ENCODE results near the gene KIAA1755.
"Not testable (repeated sequence)": the region's sequence is repeated elsewhere in the genome, so short reads cannot be mapped to it uniquely, and the experiment has no call there.

KIAA1755 gene

DNA sequence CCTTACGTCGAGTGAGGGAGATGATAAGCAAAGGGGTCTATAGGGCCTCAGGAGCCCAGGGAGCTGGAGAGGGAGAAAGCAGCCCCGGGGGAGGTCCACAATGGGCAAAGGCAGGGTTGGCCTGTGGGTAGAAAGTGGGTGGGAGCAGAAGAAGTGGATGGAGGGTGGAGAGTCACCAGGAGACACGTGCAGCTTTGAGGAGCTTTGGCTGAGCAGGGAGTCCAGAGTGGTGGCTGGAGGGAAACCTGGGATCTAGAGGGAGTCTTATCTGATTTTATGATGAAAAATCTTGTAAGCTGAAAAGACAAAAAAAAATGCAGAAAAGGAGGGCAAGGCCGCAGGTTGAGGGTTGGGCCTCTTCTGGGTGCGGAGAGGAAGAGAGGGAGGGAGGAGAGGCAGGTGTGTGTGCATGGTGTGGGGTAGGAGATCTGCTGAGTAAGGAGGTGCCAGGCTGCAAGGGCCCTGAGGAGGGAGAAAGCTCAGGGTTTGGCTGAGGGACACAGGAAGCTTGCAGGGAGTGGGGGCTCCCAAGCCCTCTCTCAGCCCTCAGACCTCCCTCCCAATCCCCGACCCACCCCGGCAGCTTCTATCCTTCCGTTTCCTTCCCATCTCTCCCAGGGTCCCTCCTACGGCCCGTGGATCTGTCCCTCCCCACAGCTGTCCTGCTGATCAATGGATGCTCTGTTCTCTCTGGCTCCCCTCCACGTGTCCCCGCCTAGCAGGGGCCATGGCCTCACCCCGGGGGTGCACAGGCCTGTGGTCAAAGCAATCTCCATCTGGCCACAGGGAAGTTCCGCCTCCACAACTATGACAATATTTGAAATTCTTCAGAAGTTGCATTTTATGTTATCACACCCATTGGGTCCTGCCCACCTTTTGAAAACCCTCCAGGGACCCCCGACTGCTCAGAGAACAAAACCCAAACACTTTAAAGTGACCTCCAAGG, 26.3 kb upstream of the KIAA1755 start:
- FAIRE-seq: no peak

GRCh38 chr20:38284893-38285444, 24.4 kb upstream of the KIAA1755 start:
- no peak for FAIRE-seq

- FAIRE-seq: not testable (repeated sequence)
Measured at GRCh38 chr20:38284066-38284650, 23.6 kb upstream of the KIAA1755 start.

DNA sequence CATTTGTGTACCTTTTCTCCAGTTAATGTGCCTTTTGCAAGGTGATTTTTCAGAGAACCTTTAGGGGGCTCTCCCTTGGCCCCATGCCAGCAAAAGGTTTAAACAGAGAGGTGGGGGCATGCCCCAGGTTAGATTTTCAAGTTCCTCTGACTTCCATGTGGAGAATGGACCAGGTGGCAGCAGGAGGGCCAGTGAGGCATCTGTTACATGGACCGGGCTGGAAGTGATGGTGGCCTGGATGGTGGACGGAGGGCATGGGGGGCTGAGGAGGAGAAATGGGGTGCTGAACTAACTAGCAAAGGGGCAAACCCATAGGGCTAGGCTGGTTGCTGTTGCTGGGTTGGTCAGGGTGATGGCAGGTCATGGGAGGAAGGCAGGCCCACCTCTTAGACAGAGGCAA, 22.7 kb upstream of the KIAA1755 start:
- FAIRE-seq: no peak

DNA sequence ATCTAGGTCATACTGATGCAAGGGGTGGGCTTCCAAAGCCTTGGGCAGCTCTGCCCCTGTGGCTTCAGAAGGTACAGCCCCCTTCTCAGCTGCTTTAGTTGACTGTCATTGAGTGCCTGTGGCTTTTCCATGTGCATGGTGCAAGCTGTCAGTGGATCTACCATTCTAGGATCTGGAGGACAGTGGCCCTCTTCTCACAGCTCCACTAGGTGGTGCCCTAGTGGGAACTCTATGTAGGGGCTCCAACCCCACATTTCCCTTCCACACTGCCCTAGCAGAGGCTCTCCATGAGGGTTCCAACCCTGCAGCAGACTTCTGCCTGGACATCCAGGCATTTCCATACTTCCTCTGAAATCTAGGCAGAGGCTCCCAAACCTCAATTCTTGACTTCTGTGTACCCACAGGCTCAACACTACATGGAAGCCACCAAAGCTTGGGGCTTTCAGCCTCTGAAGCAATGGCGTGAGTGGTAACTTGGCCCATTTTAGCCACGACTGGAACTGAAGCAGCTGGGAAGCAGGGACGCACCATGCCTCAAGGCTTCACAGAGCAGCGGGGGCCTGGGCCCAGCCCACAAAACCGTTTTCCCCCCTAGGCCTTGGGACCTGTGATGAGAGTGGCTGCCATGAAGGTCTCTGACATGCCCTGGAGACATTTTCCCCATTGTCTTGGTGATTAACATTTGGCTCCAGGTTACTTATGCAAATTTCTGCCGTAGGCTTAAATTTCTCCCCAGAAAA, 20.8 kb upstream of the KIAA1755 start:
- not testable (repeated sequence) for FAIRE-seq

- no peak for FAIRE-seq
Measured at GRCh38 chr20:38278763-38279162, 18.2 kb upstream of the KIAA1755 start.

GRCh38 chr20:38278131-38278530, 17.6 kb upstream of the KIAA1755 start:
- FAIRE-seq: no peak

GRCh38 chr20:38277691-38278090, 17.2 kb upstream of the KIAA1755 start:
- FAIRE-seq: no peak

GRCh38 chr20:38277285-38277684, 16.8 kb upstream of the KIAA1755 start:
- no peak for FAIRE-seq

DNA sequence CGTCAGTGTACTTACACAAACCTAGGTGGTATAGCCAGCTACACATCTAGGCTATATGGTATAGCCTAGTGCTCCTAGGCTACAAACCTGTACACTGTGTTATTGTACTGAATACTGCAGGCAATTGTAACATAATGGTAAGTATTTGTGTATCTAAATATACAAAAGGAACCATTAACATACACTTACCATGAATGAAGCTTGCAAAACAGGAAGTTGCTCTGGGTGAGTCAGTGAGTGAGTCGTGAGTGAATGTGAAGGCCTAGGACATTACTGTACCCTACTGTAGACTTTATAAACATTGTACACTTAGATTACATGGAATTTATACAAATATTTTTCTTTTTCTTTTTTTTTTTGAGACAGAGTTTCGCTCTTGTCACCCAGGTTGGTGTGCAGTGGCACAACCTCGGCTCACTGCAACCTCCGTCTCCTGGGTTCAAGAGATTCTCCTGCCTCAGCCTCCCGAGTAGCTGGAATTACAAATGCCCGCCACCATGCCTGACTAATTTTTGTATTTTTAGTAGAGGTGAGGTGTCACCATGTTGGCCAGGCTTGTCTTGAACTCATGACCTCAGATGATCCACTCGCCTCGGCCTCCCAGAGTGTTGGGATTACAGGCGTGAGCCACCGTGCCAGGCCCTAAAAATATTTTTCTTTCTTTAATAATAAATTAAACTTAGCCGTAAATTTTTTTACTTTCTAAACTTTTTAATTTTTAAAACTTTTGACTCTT, 15.4 kb upstream of the KIAA1755 start:
- no peak for FAIRE-seq

GRCh38 chr20:38272961-38273360, 12.4 kb upstream of the KIAA1755 start:
- no peak for FAIRE-seq

DNA sequence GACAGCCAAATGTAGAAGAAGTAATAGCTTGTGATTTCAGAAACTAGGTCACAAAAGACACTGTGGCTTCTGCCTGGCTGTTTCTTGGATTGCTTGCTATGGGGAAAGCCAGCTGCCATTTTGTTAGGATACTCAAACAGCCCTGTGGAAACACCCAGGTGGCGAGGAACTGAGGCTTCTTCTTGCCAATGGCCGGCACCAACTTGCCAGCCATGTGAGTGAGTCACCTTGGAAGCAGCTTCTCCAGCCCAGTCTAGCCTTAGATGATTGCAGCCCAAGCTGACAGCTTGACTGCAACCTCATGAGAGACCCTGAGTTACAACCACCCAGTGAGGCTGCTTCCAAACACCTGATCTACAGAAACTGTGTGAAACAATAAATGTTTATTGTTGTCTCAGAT, 11.9 kb upstream of the KIAA1755 start:
- no peak for FAIRE-seq

GRCh38 chr20:38271608-38272120, 11.1 kb upstream of the KIAA1755 start:
- no peak for FAIRE-seq

DNA sequence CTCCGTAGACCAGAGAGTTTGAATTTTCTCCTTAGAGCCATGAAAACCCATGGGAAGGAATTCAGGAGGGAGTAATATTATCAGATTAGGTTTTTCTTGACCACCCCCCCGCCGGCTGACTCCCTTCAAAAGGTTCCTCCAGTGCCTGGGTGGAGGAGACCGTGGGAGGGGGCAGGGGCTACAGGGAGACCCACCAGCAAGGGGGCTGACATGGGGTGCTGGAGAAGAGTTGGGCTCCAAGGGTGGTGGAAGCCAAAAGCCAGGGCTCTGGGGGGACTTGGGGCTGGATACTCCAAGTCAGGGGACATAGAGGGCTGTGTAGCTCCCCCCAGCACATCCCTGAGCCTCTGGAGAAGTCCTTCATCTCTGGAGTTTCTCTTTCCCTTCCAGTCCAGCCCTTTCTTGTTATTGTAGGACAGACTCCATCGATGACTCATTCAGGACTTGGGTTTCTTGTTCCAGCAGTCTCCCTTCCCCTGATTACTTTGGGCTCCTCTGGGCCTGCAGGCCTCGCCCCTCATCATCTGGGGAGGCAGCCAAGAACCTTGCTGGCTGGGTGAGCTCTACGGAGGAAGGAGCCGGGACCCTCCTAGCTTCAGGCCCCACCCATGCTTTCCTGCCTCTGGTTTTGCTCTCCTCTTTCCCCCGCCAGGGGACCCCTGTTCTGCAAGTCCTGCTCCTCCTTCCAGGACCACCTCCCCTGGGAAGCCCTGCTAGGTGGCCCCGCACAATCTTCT, 10.5 kb upstream of the KIAA1755 start:
- no peak for FAIRE-seq

GRCh38 chr20:38269715-38270114, 9.2 kb upstream of the KIAA1755 start:
- no peak for FAIRE-seq

DNA sequence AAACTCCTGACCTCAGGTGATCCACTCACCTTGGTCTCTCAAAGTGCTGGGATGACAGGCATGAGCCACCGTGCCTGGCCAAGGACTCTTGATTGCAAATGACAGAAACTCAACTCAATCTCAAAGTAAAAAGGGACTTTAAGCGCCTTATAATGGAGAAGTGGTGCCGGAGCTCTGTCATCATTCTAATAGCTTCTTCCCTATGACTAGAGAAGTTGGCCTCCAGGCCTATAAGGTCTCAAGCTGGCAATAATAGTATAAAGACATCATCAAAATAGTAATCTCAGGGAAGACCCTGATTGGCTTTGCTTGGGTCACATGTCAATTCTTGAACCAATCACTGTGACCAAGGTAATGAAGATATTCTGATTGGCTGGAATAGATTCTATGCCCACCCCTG, 8.5 kb upstream of the KIAA1755 start:
- no peak for FAIRE-seq

DNA sequence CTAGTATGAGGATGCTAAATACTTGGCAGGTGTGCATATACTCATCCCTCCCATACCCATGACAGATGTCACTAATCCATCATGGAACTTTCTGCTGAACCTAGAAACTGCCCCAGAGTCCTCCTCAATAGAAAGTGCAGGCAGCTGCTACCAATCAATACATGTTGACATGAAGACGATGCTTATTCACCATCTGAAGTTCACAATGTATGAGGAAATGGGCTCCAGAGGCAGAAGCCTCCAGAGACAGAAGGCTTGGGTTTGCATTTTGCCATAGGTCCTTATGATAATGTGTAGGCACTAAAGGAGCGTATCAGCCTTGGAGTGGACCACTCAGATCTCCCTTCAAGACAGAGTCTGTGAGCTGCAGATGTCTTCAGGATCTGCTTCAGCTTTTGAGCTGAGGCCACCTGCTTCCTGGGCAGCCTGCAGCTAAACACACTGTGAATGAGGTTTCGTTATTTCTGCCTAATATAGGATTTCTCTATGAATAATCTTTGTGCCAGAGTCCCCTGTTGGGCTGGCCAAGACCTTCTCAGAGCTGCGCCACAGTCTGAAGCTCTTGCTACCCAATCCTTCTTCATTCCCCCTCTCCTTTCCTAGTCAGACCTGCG, 7.5 kb upstream of the KIAA1755 start:
- no peak for FAIRE-seq

DNA sequence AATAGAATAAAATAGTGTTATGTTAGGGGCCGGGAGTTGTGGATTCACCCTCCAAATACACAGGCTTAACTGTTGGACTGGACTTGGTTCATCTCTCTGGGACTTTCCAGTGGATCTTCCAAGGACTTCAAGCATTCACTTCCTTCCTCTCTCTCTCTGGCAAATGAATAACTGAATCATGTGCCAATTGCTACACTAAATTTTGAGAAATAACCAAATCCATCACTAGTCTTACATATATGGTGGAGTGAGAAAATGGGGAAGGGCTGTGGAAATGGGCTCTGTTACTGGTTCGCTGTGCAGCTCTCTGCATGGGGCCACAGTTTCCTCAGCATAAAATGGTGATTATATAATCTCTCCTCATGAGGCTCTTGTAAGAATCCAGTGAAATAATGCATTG, 6.8 kb upstream of the KIAA1755 start:
- FAIRE-seq: no peak

DNA sequence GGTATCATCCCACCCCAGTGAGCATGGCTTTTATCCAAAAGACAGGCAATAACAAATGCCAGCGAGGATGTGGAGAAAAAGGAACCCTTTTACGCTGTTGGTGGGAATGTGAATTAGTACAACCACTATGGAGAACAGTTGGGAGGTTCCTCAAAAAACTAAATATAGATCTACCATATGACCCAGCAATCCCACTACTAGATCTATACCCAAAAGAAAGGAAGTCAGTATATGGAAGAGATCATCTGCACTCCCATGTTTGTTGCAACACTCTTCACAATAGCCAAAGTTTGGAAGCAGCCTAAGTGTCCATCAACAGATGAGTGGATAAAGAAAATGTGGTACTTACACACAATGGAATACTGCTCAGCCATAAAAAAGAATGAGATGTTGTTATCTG, 5.9 kb upstream of the KIAA1755 start:
- no peak for FAIRE-seq

- no peak for FAIRE-seq
Measured at GRCh38 chr20:38262931-38263330, 2.4 kb upstream of the KIAA1755 start.

GRCh38 chr20:38261054-38261390, 487 bp upstream of the KIAA1755 start:
- no peak for FAIRE-seq
